Mesodermal cell (in vitro differentiated cells): ENCODE results near the gene TMEM63A.
A peak's percentile ranks its signal among the peaks of the same experiment; 100 is the strongest.
"Not testable (repeated sequence)": the region's sequence is repeated elsewhere in the genome, so short reads cannot be mapped to it uniquely, and the experiment has no call there.

ENCODE experiments used
- H3K27ac ChIP-seq: 2 replicates; pipeline ENCODE4 v1.7.0; 2013; ENCODE audit warnings: mild to moderate bottlenecking, low read depth, low read length, moderate library complexity; ENCODE audit not compliant: severe bottlenecking
- H3K36me3 ChIP-seq: 2 replicates; pipeline ENCODE4 v1.7.1; 2013; ENCODE audit warnings: mild to moderate bottlenecking, low read length, moderate library complexity; ENCODE audit not compliant: control insufficient read depth, insufficient read depth
- H3K4me1 ChIP-seq: one replicate; pipeline ENCODE4 v1.7.1; 2013; ENCODE audit warnings: mild to moderate bottlenecking, low read length; ENCODE audit not compliant: insufficient read depth, control insufficient read depth, poor library complexity, severe bottlenecking
- H3K4me3 ChIP-seq: 2 replicates; pipeline ENCODE4 v1.7.0; 2013; ENCODE audit warnings: low read length, control low read depth, mild to moderate bottlenecking; ENCODE audit not compliant: insufficient read depth, poor library complexity, severe bottlenecking; ENCODE audit errors: extremely low read depth
- H3K9me3 ChIP-seq: 2 replicates; pipeline ENCODE4 v1.7.1; 2013; ENCODE audit warnings: mild to moderate bottlenecking, low read length, moderate library complexity; ENCODE audit not compliant: control insufficient read depth
- WGBS, 2 experiments: methylation state at CpG; one replicate each; pipeline ENCODE4 v1.1.5; 2013; ENCODE audit warnings: missing lambda C conversion rate in 2 of 2; ENCODE audit not compliant: insufficient coverage in 2 of 2; 5-methylcytosine and 5-hydroxymethylcytosine counted together

The TMEM63A gene

DNA sequence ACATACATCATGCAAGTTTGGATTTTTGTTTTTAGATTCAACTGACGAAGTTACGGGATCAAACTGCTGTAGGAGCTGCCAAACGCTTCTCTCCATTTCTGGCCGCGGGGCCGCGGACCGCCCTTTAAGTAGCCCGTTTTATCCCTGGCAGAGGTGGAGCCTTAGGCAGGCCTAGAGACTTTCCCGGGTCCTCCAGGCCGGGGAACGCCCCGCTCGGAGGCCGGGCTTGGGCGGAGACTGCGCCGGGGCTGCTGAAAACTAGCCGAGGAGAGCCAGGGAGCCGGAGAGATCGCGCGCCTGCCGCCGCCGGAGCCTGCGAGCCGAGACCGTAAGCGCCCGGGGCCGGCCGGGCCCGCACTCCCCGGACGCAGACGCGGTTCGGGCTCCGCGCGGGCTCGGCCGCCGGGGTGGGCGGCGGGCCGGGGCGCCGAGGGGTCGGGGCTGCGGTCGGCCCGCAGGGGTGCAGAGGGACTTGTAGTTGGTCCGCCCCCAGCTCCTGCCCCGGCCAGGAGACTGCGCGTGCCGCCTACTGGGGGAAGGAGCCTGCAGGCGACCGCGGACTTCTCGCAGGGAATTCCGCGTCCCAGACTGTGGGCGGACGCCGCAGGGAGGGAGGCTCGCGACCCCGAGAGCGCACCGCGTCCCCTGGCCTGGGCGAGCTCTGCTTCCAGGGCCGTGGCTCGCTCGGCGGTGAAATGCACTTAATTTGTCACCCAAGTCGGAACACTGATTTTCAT, 72.2 kb downstream of the TMEM63A start, which contains the start of gene EPHX1:
TSS of gene EPHX1 (plus strand) at position 283 of the 737 bp plus-strand sequence. CDS start 18,606 bp downstream, outside the sequence.
- Histone ChIP-seq H3K9me3 (no peaks in the 10 kb centered on the region), H3K4me3 (peak within 1 kb of the TSS; percentile 37), H3K27ac (peak within 1 kb of the TSS; percentile 36), H3K36me3 (peaks cover 6% of the 10 kb centered on the region), H3K4me1 (peaks cover 13% of the 10 kb centered on the region)
- 1% methylated on average over 61 to 79 of the region's 80 CpGs for WGBS, 2 experiments

DNA sequence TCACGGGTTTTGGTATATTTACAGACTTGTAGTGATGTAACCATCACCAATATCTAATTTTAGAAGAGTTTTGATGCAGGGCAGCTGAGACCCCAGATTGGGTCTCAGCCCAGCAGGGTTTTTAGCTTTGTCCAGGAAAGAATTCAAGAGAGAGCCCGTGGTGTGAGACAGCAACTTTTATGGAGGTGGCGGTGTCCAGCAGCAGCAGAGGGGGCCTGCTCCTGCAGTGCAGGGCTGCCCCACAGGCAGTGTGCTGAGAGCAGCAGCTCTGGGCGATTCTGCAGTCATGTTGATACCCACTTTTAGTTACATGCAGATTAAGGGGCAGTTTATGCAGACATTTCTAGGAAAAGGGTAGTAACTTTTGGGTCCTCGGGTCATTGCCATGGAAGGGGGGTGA, 74.0 kb downstream of the TMEM63A start:
- Histone ChIP-seq H3K36me3 (peaks cover 4% of the 10 kb centered on the region), H3K4me1 (peaks cover 5% of the 10 kb centered on the region), H3K27ac (no peak overlapping the region), H3K4me3 (no peak overlapping the region), H3K9me3 (no peaks in the 10 kb centered on the region)
- WGBS, 2 experiments = 81% methylated on average over 3 to 4 of the region's 5 CpGs

DNA sequence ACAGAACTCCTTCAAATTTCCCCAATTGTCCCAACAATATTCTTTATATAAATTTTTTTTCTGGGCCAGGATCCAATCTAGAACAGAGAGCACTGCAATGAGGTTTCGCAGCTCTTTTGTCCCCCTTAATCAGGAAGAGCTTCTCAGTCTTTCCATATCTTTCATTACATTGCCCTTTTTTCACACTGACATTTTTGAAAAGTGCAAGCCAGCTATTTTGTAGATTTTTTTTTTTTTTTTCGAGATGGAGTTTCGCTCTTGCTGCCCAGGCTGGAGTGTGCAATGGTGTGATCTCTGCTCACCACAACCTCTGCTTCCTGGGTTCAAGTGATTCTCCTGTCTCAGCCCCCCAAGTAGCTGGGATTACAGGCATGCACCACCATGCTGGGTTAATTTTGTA, 75.4 kb downstream of the TMEM63A start:
- not testable (repeated sequence) for H3K4me1 ChIP-seq, H3K36me3 ChIP-seq, H3K4me3 ChIP-seq, H3K27ac ChIP-seq, H3K9me3 ChIP-seq
- 100% methylated on average over 1 of the region's 3 CpGs for WGBS, 2 experiments

DNA sequence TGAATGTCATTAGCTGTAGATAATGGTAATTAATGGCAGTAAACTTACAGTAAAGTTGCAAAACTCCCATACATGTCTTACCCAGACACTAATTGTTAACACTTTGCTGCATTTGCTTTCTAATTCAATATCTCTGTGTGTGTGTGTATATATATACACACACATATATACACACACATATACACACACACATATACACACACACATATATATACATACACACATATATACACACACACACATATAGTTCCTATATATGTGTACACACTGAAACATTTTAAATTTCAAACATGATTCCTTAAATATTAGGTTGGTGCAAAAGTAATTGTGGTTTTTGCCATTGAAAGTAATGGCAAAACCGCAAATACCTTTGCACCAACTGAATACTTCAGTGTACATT, 75.9 kb downstream of the TMEM63A start:
- WGBS, 2 experiments = no CpG with 5 or more reads among the region's 1 CpG
- Histone ChIP-seq H3K27ac (no peak overlapping the region), H3K9me3 (no peaks in the 10 kb centered on the region), H3K36me3 (peaks cover 3% of the 10 kb centered on the region), H3K4me1 (peaks cover 2% of the 10 kb centered on the region), H3K4me3 (no peak overlapping the region)

DNA sequence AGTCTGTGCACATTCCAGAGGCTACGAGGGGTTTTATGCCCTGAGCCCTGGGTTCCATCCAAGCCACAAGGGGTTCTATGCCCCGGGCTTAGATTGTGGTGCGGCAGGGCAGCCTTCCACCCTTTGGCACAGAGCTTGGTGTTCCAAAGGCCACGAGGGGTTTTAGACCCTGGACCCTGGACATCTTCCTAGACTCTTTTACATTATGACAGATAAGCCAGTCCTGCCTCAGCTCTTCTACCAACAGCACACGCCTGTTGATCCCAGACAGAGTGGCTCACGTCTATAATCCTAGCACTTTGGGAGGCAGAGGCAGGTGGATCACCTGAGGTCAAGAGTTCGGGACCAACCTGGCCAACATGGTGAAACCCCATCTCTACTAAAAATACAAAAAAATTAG, 81.0 kb downstream of the TMEM63A start:
- 92 to 97% methylated on average over 3 to 5 of the region's 7 CpGs for WGBS, 2 experiments
- H3K27ac ChIP-seq, H3K4me3 ChIP-seq, H3K9me3 ChIP-seq, H3K4me1 ChIP-seq: not testable (repeated sequence)
- peaks cover 24% of the 10 kb centered on the region for H3K36me3 ChIP-seq

DNA sequence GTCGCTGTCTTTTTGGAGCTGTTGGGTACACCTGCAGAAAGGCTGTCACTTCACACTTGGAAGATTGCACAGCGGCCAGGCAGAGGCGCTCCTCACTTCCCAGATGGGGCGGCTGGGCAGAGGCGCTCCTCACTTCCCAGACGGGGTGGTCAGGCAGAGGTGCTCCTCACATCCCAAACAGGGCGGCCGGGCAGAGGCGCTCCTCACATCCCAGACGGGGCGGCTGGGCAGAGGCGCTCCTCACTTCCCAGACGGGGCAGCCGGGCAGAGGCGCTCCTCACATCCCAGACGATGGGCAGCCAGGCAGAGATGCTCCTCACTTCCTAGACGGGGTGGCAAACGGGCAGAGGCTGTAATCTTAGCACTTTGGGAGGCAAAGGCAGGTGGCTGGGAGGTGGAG, 86.1 kb downstream of the TMEM63A start:
- Histone ChIP-seq H3K9me3 (peaks cover 16% of the 10 kb centered on the region), H3K36me3 (peaks cover 66% of the 10 kb centered on the region)
- 98 to 100% methylated on average over 3 to 8 of the region's 18 CpGs for WGBS, 2 experiments
- H3K4me3 ChIP-seq, H3K4me1 ChIP-seq, H3K27ac ChIP-seq: not testable (repeated sequence)
